HG03175 (cell line): Measurements from ENCODE around the gene MGMT.

Experiments used
- ATAC-seq: cut with Tn5 transposase; IDR thresholded peaks from one replicate; pipeline ENCODE4 v1.9.1; 2021; ENCODE audit warnings: mild to moderate bottlenecking, moderate library complexity; ENCODE audit not compliant: unreplicated experiment

Gene MGMT

DNA sequence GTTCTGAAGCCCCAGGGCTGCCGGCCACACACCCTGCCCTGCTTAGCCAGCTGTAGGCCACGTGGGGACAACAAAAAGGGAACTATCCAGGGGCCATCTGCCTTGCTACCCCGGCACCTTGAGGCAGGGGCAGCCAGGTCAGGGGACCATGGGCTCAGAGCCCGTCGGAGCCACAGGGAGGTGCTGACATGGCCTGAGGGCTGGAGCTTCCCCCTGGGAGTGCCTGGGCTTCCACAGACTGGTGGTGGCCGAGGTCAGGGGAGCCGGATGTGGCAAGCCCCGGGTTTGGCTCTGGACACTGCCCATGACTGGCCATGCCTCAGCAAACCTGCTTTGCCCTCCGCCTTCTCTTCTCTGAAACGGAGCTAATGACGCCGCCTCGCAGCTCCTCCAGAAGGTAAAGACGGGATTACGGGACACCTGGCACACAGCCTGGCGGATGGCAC lies 318.5 kb downstream of the MGMT start:
- no peak for ATAC-seq

DNA sequence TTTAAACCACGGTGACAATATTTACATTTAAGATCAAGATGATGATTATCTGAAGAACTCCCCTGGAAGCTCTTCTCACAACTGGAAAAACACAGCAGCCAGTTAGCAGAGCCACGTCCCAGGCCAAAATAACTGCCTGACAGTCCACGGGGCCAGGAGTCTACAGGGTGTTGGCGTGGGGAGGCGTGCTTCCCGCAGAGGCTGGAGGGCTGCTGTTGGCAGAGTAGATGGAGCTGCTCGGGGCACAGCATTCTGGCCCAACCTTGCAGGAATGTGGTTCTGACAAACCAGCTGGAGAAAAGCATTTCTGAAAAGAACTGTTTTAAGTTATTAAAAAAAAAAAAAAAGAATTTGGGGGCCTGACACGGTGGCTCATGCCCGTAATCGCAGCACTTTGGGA lies 319.2 kb downstream of the MGMT start:
- ATAC-seq: no peak

DNA sequence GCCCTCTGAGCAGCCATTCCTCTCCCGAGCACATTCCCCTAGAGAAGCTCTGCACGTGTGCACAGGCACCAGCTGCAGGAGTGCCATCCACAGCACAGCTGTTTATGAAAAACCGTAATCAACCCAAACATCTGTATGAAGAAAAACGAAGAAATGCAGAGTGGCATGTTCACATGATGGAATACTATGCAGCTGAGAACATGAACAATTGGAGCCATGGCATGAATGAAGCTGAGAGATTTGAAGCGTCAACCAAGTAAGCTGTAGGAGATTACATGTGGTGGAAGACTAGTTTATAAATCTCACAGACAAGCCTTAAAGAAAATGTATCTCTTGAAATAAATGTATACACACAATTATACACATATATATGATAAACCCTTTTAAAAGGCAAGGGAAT lies 320.5 kb downstream of the MGMT start:
- no peak for ATAC-seq

DNA sequence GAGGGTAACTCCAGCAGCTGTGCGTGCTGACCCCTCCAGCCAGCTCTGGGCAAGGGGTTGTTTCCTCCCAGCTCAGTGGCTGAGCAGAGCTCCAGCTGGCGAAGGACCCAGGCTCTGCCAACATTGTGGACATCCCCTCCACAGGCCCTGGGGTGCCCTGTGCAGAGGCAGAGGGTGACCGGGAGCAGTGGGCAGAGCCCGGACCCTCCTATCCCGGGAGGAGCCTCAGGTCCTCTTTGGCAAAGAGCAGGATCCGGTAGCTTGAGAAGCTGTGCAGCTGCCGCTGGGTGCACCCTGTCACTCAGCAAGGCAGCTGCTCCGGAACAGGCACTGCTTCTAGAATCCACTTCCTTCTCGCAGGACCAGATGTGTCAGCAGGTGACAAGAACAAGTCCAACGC lies 321.2 kb downstream of the MGMT start:
- ATAC-seq: no peak

DNA sequence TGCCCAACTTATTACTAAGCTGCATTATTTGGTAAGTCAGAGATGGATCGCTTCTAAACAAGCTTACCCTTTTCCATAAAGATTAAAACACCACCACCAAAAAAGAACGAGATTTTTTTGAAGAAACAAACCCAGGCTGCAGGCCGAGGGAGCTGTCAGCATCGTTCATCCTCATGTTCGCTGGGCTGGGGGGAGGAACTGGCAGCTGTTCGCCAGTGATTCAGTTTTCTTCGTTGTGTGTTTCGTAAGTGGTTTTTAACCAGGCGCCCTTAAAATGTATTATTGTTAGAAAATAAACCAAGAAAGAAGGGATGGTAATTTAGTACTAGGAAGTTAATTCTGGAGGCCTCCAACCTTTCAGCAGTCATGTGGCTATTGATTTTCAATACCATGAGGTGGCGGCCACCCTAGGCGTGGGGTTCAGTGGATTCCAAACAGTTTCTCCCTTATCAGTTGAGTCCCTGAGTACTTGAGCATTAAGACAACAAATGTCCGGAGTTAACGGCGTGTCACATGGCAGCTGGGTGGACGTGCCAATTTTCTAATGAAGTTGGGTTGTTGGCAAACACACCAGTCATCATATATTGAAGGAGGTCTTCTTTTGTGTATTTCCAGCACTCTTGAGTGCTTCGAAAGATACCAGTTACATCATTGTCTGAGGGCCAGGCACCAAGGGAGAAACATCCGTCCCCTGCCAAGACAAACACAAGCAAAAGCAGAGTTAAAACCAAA lies 323.8 kb downstream of the MGMT start:
- no peak for ATAC-seq

DNA sequence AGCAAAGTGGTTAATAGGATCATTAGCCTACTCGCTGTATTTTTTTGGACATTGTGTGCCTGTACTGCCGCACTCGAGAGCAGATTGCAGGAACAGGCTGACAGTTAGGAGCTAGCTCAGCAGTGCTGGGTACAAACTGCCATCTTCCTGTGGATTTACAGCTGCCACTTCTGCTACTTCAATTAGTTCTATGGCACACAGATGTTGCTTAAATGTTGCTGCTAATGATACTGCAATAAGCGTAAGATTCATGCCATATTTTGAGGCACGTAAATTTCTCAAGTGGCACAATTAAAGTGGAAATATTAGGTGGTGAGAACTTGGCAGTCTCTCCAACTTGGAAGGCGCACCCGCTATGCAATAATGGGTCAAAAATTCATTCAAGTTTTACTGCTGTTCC lies 325.1 kb downstream of the MGMT start:
- ATAC-seq: no peak

DNA sequence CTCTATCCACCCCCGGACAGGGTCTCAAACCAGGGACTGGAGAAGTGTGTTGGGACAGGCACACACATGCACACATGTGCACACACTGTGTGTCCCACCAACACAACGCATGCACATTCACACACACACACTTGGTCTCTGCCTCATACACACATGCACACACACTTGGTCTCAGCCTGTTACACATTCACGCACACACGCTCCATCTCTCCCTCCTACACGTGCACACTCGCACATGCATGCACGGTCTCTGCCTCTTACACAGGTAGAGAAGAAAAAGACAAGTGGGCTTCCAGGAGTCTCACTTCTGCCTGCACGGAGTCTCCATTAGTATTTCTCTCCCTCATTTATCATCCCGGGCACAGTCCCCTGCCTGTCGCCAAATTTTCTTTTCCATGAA lies 325.8 kb downstream of the MGMT start:
- no peak for ATAC-seq

DNA sequence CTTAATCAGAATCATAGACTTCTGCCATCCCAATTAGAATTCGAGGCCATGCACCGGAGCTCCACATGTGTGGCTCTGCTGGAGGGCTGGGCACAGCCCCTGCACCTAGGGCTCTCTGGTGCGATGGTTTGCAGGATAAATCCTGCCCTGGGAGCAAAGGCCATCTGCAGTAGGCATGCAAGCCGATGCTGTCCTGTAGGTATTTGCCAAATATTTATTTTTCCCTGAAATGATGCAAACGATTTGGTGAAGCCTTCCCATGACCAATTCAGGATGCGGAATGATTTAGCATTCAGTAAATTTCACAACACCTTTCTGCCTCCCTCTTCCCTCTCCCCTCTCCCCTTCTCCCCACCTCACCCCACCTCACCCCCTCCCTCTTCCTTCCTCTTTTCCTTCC lies 326.4 kb downstream of the MGMT start:
- no peak for ATAC-seq

DNA sequence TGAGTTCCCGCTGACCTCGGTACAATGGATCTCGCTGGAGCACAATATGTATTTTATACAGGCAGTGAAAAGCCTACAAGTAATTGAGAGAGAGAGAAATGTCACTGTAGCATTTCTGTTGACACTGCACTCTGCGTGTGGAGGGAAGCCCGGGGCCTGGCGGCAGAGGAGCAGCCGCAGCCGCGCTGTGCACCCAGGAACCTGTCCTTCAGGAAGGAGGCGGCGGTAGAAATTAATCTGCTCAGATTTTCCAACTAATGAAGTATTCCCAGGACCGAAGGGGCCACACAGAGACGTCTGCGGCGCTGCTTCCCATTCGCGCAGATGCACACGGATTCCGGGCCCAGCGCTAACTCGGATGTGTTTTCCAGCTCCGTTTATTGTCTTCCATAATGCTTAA lies 327.0 kb downstream of the MGMT start:
- ATAC-seq: no peak

DNA sequence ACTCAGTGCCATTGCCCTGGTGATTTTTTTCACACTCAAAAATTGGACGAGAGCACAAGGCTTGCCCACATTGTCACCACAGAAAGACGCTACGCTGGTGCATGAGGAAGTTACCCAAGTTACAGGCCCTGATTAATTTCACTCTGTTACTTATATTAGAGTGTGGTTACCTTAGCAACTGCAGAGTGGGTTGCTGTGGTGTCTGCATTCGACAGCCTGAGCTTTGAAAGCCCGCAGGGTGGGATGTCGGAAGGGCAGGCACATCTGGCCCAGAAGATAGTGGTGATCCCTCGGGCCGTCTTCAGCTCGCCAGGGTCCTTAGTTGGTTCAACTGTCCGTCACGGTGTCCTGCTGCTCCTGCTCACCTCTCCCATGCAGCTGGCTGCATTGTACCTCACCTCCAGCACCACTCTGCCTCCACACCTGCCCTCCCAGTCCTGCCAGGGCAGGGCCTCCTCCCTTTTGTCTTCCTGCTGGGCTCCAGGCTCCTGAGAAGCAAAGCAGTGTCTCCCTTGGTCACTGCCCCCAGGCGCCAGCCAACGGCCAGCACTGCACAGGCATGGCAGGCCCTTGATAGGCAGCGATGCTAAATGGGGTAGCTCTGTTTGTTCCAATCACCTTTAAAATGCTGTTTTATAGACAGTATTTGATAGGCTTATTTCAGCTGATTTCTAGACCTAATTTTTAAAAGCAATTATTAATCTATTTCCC lies 329.8 kb downstream of the MGMT start:
- no peak for ATAC-seq

DNA sequence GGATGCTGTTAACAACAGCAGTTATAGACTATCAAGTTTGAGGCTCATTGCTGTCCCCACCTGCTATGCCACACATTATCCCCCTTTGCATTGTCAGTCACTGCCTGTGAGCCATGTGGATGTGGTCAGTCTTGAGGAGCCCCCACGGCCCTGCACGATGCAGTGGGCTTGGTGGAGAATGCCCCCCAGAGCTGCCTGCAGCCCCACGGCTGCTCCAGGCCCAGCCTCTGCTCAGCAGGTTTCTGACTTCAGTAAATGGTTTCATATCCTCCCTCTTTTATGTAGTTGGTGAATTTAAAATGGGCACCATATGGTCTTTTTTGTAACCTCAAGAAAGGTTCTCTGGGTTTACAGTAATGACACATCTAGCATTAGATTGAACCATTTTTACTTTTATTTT lies 332.9 kb downstream of the MGMT start:
- no peak for ATAC-seq

DNA sequence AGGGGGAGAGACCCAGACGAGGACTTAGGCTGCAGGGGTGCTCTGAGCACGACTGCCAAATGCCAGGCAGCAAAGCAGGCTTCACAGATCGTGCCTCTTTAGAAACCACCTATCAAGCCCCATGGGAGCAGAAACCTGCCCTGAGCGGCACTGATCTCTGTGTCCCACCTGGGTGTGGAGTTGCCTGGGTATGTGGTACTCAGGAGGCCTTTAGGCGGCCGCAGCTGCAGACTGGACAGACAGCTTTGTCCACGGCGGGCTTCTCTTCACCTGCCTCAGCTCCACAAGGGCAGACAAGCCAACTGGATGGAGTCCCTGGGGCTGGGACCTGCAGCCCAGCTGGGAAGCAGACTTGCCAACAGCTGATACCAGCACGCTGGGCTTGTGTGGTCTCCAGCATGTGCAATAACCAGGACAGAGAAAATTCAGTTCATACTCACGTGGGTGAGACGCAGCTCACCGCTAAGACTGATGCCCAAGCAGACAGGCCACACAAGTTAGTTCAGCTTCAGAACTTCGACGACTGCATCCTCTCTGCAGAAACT lies 333.8 kb downstream of the MGMT start:
- no peak for ATAC-seq

DNA sequence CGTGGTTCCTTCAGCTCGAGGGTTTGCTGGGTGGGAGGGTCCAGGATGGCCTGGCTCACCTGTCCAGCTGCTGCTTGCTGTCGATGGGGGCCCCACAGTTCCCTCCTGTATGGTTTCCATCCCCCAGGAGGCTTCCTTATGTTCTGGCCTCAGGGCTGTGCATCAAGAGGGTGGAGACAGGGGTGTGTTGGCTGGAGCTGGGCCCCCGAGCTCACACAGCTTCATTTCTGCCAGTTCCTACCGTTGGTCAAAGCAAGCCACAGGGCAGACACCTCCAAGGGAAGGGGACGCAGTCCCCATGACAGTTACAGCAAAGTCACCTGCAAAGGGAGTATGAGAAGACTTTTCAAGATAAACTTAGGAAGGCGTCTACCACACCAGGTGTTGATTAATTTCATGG lies 340.2 kb downstream of the MGMT start:
- ATAC-seq: no peak

DNA sequence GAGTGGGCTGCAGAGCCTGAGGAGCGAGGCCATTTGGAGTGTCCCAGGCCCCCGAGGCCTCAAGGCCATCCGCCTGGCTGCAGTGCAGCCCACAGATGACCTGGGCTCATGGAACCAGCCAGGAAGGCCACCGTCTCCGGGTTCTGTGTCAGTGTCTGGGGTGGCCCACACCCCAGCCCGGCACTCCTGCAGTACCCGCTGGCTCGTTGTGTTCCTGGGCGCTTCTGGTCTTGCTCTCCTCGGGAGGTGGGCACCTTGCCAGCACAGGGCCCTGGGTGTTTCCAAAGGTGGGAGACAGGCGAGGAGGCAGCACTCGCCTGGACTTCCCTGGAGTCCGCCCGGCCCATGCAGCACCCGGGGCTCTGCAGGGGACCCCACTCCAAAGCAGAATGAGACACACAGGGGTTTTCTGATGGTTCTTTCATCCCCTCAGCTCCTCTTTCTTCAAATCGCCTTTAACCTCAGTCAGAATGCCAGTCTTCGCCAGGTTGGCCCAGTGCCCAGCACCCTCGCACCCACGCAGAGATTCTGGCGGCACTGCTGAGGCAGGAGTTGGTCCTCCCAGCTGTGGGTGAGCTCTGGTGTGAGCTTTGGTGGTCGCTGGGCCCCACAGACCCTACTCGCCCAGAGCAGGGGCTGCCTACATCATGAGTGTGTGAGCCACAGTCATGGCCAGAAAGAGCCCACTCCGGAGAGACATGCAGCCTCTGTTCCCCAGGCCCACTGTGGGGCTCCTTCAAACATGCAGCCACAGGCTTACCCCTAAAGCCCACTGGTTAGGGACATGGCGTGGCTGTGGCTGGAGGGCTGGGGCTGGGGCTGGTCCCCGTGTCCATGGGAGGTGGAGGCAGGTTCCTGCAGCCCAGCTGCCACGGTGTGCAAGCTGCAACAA lies 341.3 kb downstream of the MGMT start:
- ATAC-seq: no peak

DNA sequence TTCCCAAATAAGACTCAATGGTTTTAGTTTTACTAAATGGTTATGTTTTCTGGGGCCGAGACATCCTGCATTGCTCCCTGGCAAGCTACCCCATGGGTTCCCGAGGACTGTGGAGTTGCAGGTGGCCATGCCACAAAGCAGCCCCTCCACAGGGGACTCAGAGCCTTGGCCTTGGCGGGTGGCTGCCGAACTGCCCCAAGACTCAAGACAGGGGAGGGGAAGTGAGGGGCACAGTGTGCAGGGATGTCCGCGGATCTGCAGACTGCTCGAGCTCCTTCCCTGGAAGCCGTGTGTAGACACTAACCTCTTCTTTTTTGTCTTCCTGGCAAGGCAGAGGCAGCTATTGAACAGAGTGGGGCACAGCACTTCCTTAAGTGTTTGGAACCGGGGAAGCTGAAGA lies 342.4 kb downstream of the MGMT start:
- no peak for ATAC-seq

DNA sequence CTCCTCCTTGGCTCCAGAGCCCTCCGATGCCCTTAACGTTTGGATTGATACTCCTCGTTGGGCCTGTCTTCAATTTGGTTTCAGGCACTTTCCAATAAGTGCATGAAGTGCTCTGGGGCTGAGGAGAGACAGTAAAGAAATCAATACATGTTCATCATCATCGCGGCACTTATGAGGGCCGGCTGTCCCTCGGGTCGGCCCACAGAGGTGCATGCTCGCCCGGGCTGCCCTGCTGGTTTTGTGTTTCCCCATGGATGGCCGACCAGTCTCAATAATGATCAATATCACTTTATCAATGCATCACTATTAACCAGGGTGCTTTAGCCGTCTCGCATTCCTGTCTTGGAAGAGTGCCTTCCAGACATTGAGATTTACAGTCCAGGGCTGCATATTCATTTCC lies 342.8 kb downstream of the MGMT start:
- no peak for ATAC-seq

DNA sequence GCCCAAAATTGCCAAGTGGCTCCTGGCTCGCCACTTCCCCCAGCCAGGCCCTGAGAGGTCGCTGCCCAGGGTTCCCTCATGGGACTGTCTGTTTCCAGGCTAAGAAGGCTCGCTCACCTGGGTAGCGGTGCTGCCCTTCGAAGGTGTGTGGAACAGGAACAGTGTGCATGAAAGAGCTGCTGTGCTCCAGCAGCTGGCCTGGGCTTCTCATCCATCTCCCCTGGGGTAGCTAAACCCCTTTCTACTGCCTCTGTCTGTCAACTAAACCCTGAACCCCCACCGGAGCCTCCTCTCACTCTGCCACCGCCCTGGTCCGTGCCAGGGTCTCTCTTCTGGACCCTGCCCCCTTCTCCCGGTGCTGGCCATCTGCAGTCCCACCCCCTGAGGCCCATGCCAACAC lies 344.2 kb downstream of the MGMT start:
- no peak for ATAC-seq

DNA sequence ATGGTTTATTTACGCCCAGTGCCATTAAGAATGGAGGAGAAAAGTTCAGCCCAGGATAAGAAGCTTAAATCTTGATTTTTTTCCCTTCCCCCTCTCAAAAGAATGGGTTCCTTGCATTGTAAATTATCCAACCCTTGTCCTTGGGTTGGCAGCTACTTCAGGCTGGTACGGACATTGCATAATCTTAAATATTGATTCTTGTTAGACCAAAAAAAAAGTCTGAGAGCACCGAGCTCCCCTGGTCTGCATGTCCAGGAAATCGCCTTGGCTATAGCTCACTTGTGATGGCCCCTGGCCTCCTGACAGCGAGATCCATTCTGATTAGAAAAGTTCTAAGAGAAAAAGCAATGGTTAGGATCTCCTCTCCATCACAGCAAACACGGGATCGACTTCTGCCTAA lies 345.4 kb downstream of the MGMT start:
- no peak for ATAC-seq

DNA sequence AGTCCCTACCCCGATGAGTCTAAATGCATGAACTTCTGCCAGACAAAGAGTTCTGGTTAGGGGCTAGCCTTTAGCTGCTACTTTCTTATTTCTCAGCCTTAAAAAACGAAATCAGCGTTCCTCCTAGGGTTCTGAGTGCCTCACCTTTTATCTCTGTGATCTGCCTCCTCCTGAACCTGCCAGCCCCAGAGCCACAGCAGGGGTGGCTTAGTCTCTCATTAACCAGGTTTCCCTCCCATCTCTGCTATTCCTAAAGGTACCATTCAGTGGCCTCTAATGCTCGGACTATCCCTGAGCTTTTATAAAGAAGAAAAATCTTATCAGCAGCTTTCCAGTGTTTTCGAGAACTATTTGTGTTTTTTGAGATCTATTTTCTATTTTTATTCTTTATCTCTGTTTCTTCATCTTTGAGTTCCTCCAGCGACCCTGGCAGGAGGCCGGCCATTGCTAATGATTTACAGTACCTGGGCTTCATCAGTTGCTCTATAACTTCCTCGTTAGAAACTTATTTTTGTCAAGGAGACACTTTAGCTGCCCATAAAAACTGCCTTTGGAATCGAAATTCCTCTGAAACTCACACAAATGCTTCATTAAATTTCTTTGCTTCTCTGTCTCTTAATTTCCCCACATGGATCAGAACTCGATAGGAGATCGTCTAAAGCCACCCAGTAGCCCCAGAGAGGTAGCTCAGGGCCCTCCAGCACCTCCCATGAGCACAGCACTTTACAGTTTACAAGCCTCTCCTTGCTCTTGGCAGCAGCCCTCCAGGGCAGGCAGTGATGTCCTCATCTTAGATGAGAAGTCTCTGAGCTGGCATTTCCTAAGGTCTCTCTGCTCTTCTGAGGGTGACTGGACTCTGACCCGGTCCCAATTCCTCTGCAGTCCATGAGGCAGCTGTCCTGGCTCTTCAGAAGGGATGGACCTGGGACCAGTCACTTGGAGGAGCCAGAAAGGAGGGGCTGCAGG lies 347.9 kb downstream of the MGMT start:
- ATAC-seq: no peak
